ENCODE measurements around the gene RABEP2. TPM values are rescaled to one million over a fixed set of nuclear protein-coding genes. Genes with fewer than 3 reads are reported as not detected.

The RABEP2 gene
- total and polyA plus RNA-seq, 9 of the 15 experiments (the other 6 are each of a cell fraction or from before 2014, with no cell fraction given): 0.15 to 13.4 (median 3.5) TPM

DNA sequence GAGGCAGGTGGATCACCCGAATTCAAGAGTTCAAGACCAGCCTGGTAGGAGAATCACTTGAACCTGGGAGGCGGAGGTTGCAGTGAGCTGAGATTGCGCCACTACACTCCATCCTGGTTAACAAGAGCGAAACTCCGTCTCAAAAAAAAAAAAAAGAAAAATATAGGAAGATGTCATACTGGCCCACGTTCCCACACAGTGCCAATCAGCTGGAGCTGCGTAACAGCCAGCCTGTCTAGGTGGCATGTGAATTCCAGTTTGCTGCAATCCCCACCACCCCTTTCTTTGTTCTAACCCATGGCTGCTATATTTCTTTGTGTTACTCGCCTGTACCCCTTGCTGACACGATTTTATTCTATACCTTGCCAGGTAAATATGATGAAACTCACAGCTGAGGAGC is 33.2 kb upstream of the RABEP2 start:
- in situ Hi-C loops (cut with MboI) (loop anchor here (25.0 kb wide), 1 partner anchor 296 kb away; no protein-coding TSS in a partner anchor), intact Hi-C loops (cut with micrococcal nuclease) (no loop called here)
- no peak overlapping the region for H3K4me3 ChIP-seq
- no peaks in the 10 kb centered on the region for H3K27me3 ChIP-seq (ENCODE audit: control insufficient read depth in 2 of 2, insufficient read depth in 2 of 2, low read length in 2 of 2)
- peaks cover 91% of the 10 kb centered on the region for H3K36me3 ChIP-seq (ENCODE audit: control insufficient read depth, insufficient read depth, low read length)
- no peak overlapping the region for H3K27ac ChIP-seq (ENCODE audit: extremely low read depth, low read depth, low read length)
- peaks cover 5% of the 10 kb centered on the region; the same call in 1 of the 2 replicates for H4K20me1 ChIP-seq (replicated peaks; ENCODE audit: control insufficient read depth, insufficient read depth, low read length)
- no peak for FAIRE-seq
- no peak for DNase-seq (ENCODE audit: extremely low read depth in 1 of 4, low spot score in 3 of 4)
- 94% methylated on average over 8 of the region's 9 CpGs for WGBS (ENCODE audit: insufficient coverage, low coverage, missing lambda C conversion rate)
- H3K9me1 ChIP-seq (ENCODE audit: control insufficient read depth, insufficient read depth, low read length): no peaks in the 10 kb centered on the region
- H3K4me1 ChIP-seq (replicated peaks in 1 of 2; ENCODE audit: control insufficient read depth in 2 of 2, insufficient read depth in 2 of 2, low read length in 2 of 2): no peaks in the 10 kb centered on the region
- BruUV-seq (replicated peaks): no TSS peak
- H3K9ac ChIP-seq (ENCODE audit: insufficient read depth in 1 of 2, low read depth in 2 of 2, low read length in 2 of 2): no peak overlapping the region
- TF ChIP-seq RBFOX2 (IDR thresholded peaks at IDR 0.05; ENCODE audit: low read depth, low read length): peak; percentile 19; the same call in 1 of the 2 replicates
- TF ChIP-seq, protein P1, sequence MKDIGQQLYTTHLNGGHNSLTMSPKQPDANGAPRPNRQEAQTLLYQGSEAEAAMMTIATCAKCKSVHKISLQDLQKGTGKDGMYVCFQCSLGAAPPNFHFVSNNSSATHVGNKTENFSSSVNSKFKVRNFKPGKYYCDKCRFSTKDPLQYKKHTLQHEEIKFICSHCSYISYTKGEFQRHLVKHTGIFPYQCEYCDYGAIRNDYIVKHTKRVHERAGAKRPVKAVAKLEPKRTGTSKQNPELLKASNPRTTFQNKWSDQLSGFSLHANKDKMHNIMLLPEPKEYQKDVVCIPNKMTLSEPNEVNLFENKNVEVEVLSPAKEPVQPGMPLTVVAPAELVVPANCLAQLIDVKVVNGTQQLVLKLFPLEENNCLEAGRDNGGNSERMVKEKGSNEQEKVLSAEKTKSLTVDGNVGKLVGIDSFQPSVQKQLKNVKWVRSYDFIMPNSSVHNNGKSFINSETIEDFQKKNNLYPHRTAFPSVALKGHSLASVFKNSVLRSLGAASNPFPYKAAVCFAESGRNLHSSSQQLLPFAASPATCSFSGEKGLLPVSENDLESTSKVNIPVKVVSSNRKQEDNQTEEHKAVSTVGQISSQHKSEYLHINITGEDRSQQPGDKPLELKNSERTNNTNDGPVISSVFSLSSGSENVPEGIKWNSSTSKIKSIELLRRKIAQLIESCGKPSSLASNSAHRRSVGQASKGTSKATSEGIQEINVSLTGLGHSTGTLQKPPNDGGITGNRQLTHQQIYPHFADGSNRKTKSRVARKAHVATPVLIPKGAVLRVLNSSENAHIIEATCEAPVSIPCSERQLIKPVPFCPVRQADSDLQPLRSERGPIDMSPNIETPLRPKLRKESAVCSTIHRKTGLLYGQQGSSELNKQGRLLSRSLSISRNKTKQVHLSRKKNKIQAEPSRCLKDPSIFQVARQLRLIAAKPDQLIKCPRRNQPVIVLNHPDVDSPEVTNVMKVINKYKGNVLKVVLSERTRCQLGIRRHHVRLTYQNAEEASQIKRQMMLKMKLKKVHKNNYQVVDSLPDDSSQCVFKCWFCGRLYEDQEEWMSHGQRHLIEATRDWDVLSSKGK (CRISPR knock-in tag; IDR thresholded peaks at IDR 0.05): no peak
- no peak overlapping the region for H3K4me2 ChIP-seq (ENCODE audit: insufficient read depth, low read length)
- H3K79me2 ChIP-seq (ENCODE audit: control insufficient read depth, insufficient read depth, low read length): peaks cover 14% of the 10 kb centered on the region
- no peak for ATAC-seq
- CTCF ChIA-PET (ENCODE audit: low intra/inter-chr PET ratio): no interaction called here
- no peak overlapping the region for H2AFZ ChIP-seq (ENCODE audit: low read depth, low read length)
- POLR2A ChIA-PET: interaction anchor here (0.6 to 1.4 kb wide), 3 partner anchors 10 to 15 kb away, joined by 3 to 4 read pairs (median 3); no protein-coding TSS in a partner anchor
- H3K9me3 ChIP-seq (replicated peaks; ENCODE audit: control insufficient read depth, insufficient read depth, low read depth, low read length): no peaks in the 10 kb centered on the region
